HG03460 (cell line): Measurements from ENCODE around the gene SPATA2L.
"Not testable (repeated sequence)": the region's sequence is repeated elsewhere in the genome, so short reads cannot be mapped to it uniquely, and the experiment has no call there.

Experiments used
- ATAC-seq: cut with Tn5 transposase; IDR thresholded peaks from one replicate; pipeline ENCODE4 v1.9.1; 2021; ENCODE audit not compliant: unreplicated experiment

The SPATA2L gene

DNA sequence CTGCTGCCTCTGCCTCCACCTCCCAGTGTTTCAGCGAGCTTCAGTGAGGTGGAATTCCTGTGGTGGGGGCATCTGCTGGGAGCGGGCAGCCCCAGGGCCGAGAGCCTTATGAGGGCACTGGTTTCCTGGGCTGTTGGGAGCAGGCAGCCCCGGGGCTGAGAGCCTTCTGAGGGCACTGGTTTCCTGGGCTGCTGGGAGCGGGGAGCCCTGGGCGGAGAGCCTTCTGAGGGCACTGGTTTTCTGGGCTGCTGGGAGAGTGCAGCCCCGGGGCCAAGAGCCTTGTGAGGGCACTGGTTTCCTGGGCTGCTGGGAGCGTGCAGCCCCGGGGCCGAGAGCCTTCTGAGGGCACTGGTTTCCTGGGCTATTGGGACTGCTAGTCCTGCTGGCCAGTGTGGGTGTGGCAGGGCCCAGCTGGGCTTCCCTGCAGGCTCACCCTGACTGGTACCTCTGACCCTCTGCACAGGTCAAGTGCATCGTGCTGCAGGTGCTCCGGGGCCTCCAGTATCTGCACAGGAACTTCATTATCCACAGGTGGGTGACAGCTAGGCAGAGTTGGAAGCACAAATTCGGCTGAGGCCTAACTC, 9.4 kb downstream of the SPATA2L start:
- no peak for ATAC-seq

GRCh38 chr16:89691231-89691985, 10.1 kb downstream of the SPATA2L start:
- no peak for ATAC-seq

GRCh38 chr16:89690392-89690901, 11.1 kb downstream of the SPATA2L start:
- no peak for ATAC-seq

- ATAC-seq = not testable (repeated sequence)
These were observed 11.9 kb downstream of the SPATA2L start for GRCh38 chr16:89689621-89690020.

- ATAC-seq = no peak
These were observed 12.4 kb downstream of the SPATA2L start for GRCh38 chr16:89689142-89689541.

DNA sequence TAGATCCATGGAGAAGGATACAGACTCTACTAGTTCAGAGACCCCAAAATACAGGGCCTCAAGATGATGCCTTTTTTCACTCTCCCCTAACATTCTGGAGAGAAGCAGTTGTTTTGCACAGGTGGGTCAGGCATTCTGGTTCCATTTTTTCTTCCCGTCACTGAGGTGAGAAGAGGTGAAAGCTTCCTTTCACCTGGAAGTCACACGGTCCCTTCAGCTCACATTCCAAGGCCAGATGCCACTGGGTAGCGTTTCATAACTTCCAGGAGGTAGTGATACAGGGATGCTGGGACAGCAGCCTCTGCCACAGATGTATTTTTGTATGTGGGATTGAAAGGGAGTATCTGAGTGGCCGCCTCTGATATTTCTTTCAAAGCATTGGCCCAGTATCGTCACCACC, 13.1 kb downstream of the SPATA2L start:
- no peak for ATAC-seq

GRCh38 chr16:89687092-89687940, 14.2 kb downstream of the SPATA2L start:
- peak; percentile 42 for ATAC-seq

DNA sequence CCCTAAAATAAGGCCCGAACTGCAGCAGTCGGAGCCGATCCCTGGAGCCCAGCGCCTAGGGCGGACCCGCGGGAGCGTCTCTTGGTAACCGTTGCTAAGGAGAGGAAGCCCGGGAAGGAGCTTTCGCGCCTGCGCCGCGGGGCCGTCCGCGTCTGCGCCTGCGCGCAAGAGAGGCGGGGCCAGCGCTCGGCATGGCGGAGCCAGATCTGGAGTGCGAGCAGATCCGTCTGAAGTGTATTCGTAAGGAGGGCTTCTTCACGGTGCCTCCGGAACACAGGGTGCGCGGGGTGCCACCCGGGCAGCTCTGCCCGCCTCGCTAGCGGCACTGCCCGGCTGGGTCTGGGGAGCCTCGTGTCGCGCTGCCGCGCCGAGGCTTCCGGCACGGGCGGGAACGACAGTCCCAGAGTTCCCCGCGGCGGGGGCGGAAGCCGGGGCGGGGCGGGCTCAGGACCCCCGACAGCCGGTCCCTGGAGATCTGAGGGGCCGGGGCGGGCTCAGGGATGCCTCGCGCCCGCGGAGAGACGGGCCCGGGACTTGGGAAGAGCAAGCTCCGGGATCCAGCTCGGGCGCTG, 14.9 kb downstream of the SPATA2L start, which contains the start of gene CDK10:
Gene CDK10, plus strand, starts transcription at position 170 of the 572 bp plus-strand sequence. Its CDS starts 22 bp downstream, at position 192.
- ATAC-seq = peak; percentile 64

DNA sequence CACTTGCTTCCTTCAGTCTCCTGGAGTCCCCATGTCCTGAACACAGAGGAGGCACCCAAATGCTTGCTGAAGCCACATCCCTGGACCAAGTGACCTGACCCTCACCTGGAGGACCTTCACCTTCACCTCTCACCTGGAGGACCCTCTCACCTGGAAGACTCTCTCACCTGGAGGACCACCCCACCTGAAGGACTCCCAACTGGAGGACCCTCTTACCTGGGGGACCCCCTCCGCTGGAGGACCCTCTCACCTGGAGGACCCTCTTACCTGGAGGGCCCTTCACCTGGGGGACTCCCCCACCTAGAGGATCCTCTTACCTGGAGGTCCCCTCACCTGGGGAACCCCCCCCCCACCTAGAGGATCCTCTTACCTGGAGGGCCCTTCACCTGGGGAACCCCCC, 15.6 kb downstream of the SPATA2L start:
- no peak for ATAC-seq

DNA sequence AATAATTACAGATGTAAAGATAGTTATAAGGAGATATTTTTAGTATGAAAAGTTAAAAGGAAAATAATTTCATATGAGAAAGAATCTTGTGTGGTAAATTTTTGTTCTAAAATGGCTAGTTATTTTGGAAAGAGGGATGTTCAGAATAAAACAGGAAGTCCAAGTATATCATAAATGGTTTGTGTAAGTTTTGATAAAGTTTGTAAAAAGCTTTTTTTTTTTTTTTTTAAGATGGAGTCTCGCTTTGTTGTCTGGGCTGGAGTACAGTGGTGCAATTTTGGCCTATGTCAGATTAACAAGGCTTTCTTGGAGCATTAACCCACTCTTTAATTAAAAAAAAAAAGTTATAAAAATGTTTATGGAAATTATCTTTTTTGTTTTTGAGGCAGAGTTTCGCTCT, 23.2 kb downstream of the SPATA2L start:
- ATAC-seq = no peak

DNA sequence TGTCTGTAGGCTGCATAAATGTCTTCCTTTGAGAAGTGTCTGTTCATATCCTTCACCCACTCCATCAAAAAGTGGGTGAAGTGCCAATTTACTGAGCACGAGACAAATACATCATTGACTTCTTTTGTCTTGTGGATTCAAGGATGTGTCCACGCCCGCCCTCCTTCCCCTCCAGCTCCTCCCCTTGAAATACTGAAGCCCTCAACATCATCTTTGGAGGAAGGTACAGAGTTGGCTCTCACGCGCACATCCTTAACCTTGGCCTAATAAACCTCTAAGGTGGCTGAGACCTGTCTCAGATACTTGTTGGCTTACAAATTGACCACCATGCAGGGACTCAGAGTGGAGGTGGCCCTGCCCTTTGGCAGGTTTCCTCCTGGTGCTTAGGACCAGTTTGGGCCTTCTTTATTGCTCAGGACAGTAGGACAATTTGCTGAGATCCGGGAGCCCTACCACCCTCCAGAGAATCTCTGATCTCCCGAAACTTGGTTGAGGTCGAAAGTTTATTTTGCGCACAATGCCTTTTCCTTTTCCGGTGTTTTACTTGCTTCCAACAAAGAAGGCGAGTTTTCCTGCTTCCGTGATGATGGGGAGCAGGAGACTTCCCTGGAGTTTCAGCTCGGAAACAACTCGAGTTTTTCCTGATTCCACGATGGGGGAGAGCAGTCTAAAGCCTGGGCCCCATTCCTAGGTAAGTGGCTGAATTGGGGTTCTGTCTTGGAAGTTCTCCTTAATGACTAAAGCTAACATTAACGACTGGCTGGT, 29.1 kb downstream of the SPATA2L start:
- ATAC-seq = no peak

- ATAC-seq = not testable (repeated sequence)
These were observed 29.9 kb downstream of the SPATA2L start for GRCh38 chr16:89671565-89671964.

GRCh38 chr16:89670496-89671431, 30.7 kb downstream of the SPATA2L start:
- no peak for ATAC-seq

GRCh38 chr16:89669755-89670154, 31.8 kb downstream of the SPATA2L start:
- no peak for ATAC-seq

DNA sequence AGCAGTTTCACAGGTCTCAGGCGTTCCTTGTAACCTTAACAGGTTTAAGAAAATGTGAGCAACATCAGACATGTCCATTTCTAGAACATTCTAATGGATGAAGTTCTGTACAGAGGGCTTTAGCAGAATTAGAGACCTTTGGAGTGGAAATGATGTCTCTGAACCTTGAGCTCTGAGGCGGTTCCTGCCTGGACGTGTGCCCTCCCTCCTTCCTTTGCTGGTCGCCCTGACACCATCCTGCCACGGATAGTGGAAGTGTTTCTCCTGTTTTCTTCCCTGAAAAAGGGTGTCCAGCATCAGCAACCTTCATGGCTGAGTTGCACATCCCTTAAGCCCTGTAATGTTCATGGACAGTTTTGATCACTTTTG, 32.7 kb downstream of the SPATA2L start:
- no peak for ATAC-seq

DNA sequence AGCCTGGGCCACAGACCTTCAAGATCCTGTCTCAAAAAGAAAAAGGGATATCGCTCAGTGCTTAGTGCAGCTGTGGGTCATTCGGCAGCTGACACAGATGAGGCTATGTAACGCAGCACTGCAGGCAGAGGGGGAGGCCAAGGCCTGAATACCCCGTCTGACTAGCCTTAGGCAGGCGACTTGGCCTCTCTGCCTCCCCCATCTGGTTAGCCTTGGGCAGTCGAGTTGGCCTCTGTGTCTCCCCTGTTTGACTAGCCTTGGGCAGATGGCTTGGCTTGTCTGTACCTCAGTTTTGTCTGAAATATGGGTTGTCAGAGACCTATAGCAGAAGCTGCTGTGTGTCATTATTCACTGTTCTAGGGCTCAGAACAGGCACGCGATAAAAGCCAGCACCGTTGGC, 33.9 kb downstream of the SPATA2L start:
- no peak for ATAC-seq

- not testable (repeated sequence) for ATAC-seq
These were observed 34.5 kb downstream of the SPATA2L start for GRCh38 chr16:89667000-89667399.

DNA sequence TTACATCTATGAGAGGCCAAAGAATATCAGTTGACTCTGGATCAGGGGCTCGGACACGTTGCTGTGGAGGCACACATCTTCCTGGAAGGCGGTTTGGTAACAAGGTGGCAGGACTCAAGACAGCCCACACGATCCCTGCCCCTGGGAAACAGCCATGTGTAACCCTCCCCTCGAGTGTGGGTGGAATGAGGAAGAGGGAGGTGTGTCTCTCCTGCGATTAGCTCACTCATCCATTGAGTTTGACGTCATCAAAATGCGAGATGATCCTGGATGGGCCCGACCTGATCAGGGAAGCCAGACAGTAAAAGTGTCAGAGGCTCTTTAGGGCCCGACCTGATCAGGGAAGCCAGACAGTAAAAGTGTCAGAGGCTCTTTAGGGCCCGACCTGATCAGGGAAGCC, 37.3 kb downstream of the SPATA2L start:
- not testable (repeated sequence) for ATAC-seq

DNA sequence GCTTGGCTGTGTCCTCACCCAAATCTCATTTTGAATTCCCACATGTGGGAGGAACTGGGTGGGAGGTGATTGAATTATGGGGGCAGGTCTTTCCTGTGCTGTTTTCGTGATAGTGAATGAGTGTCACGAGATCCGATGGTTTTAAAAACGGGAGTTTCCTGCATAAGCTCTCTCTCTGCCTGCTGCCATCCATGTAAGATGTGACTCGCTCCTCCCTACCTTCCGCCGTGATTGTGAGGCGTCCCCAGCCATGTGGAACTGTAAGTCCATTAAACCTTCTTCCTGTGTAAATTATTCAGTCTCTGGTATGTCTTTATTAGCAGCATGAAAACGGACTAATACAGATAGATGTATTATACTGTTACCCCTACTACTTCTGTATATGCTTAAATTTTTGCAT, 40.3 kb downstream of the SPATA2L start:
- ATAC-seq = no peak
